GM12891 (cell line): ENCODE data around the gene LDLRAD3.

Source experiments
- DNase-seq: peaks from one replicate; pipeline ENCODE4 v3.0.0; 2011; ENCODE audit warnings: low spot score; ENCODE audit not compliant: insufficient read length
- FAIRE-seq: peaks from 2 replicates; lab custom pipeline; 2011; peaks lifted over from hg19 to GRCh38; lab: Jason Lieb, UNC
- PAX5 ChIP-seq: IDR thresholded peaks from 2 replicates; pipeline ENCODE4 v1.6.1; 2011; ENCODE audit warnings: low read length, moderate library complexity, mild to moderate bottlenecking; ENCODE audit not compliant: insufficient read depth, severe bottlenecking
- POLR2A ChIP-seq: IDR thresholded peaks from 2 replicates; pipeline ENCODE4 v1.6.1; 2011; ENCODE audit warnings: low read depth, low read length, control low read depth
- POLR2AphosphoS5 ChIP-seq: IDR thresholded peaks from 2 replicates; pipeline ENCODE4 v1.6.1; 2011; ENCODE audit warnings: low read depth, low read length, control low read depth
- POU2F2 ChIP-seq: IDR thresholded peaks from 2 replicates; pipeline ENCODE4 v1.6.1; 2011; ENCODE audit warnings: low read depth, mild to moderate bottlenecking, control low read depth, low read length, moderate library complexity
- SPI1 ChIP-seq: IDR thresholded peaks from 2 replicates; pipeline ENCODE4 v1.6.1; 2011; ENCODE audit warnings: low read depth, low read length, control low read depth
- TAF1 ChIP-seq: IDR thresholded peaks from 2 replicates; pipeline ENCODE4 v1.6.1; 2011; ENCODE audit warnings: low read depth, low read length, control low read depth

Gene LDLRAD3

GRCh38 chr11:36092314-36093030, 148.6 kb downstream of the LDLRAD3 start:
- DNase-seq (no peak), FAIRE-seq (no peak)
- no peak for TF ChIP-seq POLR2AphosphoS5
- TF ChIP-seq TAF1 = no peak
- no peak for TF ChIP-seq PAX5

GRCh38 chr11:36093548-36093947, 149.7 kb downstream of the LDLRAD3 start:
- FAIRE-seq (no peak), DNase-seq (no peak)
- TF ChIP-seq POU2F2 (no peak), PAX5 (no peak), POLR2AphosphoS5 (no peak), POLR2A (no peak), SPI1 (no peak), TAF1 (no peak)

GRCh38 chr11:36094164-36094563, 150.3 kb downstream of the LDLRAD3 start:
- FAIRE-seq (no peak), DNase-seq (no peak)
- no peak for TF ChIP-seq POLR2AphosphoS5
- TF ChIP-seq SPI1 = no peak
- TF ChIP-seq TAF1 = no peak
- no peak for TF ChIP-seq PAX5
- no peak for TF ChIP-seq POLR2A
- no peak for TF ChIP-seq POU2F2

GRCh38 chr11:36095716-36096115, 151.9 kb downstream of the LDLRAD3 start:
- DNase-seq (no peak), FAIRE-seq (no peak)
- no peak for TF ChIP-seq PAX5
- no peak for TF ChIP-seq SPI1
- TF ChIP-seq POLR2A = no peak

GRCh38 chr11:36097219-36097650, 153.4 kb downstream of the LDLRAD3 start:
- no peak for FAIRE-seq
- TF ChIP-seq TAF1 (no peak), PAX5 (no peak), POLR2A (no peak), POU2F2 (no peak), POLR2AphosphoS5 (no peak), SPI1 (no peak)
- no peak for DNase-seq

GRCh38 chr11:36098087-36098486, 154.2 kb downstream of the LDLRAD3 start:
- FAIRE-seq (no peak), DNase-seq (no peak)
- TF ChIP-seq POU2F2 (no peak), TAF1 (no peak), SPI1 (no peak), POLR2A (no peak), PAX5 (no peak), POLR2AphosphoS5 (no peak)

GRCh38 chr11:36098853-36099375, 155.1 kb downstream of the LDLRAD3 start:
- TF ChIP-seq POLR2A (no peak), POLR2AphosphoS5 (no peak), TAF1 (no peak), PAX5 (no peak), SPI1 (no peak), POU2F2 (no peak)
- no peak for DNase-seq

GRCh38 chr11:36101466-36101865, 157.6 kb downstream of the LDLRAD3 start:
- DNase-seq (no peak), FAIRE-seq (no peak)
- TF ChIP-seq PAX5 (no peak), POLR2A (no peak)

More at GRCh38 chr11:36098853-36099375, 155.1 kb downstream of the LDLRAD3 start:
- no peak for FAIRE-seq

- TF ChIP-seq TAF1 = no peak
- no peak for TF ChIP-seq PAX5
- no peak for TF ChIP-seq POLR2AphosphoS5
- TF ChIP-seq SPI1 = no peak
- no peak for TF ChIP-seq POLR2A
- TF ChIP-seq POU2F2 = no peak
- DNase-seq = no peak
- FAIRE-seq = no peak
These were observed 159.0 kb downstream of the LDLRAD3 start for GRCh38 chr11:36102868-36103267.

GRCh38 chr11:36103933-36104530, 160.2 kb downstream of the LDLRAD3 start:
- FAIRE-seq (no peak), DNase-seq (no peak)
- TF ChIP-seq SPI1 (no peak), TAF1 (no peak), POU2F2 (no peak)
